ENCODE results near the gene RETREG2. TPM values are rescaled to one million over a fixed set of nuclear protein-coding genes. Genes with fewer than 3 reads are reported as not detected.

Gene RETREG2
- total and polyA plus RNA-seq, 2 of the 4 experiments (the other 2 are of a cell fraction), result 45.2 to 51.1 TPM

DNA sequence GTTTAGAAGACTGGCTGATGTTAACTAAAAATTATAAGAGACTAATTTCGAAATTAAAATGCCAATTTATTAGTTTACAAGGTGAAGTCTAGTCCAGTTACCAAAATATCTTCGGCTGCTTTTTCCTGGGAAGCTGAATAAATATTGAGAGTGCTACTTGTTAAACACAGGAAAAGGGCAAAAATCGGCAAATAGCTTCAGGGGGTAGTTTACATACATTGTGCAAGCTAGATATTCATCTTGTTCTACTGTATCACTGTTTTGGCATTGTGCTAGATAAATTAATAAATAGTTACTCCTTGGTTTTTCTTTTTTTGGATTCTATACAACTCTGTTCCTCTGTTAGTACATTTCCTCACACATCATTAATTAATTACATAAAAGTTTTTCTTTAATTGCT lies 46.7 kb upstream of the RETREG2 start:
- Histone ChIP-seq H3K23ac (ENCODE audit: low read depth, low read length) (no peak overlapping the region), H3K9me3 (ENCODE audit: control insufficient read depth, insufficient read depth, low read length) (no peaks in the 10 kb centered on the region), H3K56ac (ENCODE audit: extremely low read depth, insufficient read depth, low read length) (no peak overlapping the region), H4K5ac (ENCODE audit: low read depth, low read length) (no peak overlapping the region), H3K9ac (ENCODE audit: low read depth, low read length) (no peak overlapping the region), H3K4me3 (ENCODE audit: insufficient read depth, low read depth, low read length) (no peak overlapping the region), H3K27me3 (ENCODE audit: control insufficient read depth, insufficient read depth, low read length) (no peaks in the 10 kb centered on the region), H3K4me2 (ENCODE audit: low read depth, low read length) (no peak overlapping the region), H2AK5ac (ENCODE audit: low read depth, low read length) (no peak overlapping the region), H2AFZ (replicated peaks; ENCODE audit: low read length, poor library complexity) (no peak overlapping the region), H3K79me1 (ENCODE audit: low read depth in 1 of 2, low read length in 2 of 2) (no peaks in the 10 kb centered on the region; a peak in 1 of 4 replicates), H3K4ac (ENCODE audit: low read depth, low read length) (no peak overlapping the region), H4K20me1 (ENCODE audit: insufficient read depth, low read length) (no peaks in the 10 kb centered on the region), H2BK120ac (ENCODE audit: low read depth, low read length) (no peak overlapping the region), H2BK5ac (ENCODE audit: low read depth, low read length, poor library complexity, severe bottlenecking) (no peak overlapping the region), H3K27ac (ENCODE audit: insufficient read depth, low read length) (no peak overlapping the region), H2BK20ac (ENCODE audit: low read depth, low read length) (no peak overlapping the region), H3K36me3 (ENCODE audit: control insufficient read depth, insufficient read depth, low read length) (no peaks in the 10 kb centered on the region), H3K4me1 (ENCODE audit: control insufficient read depth, insufficient read depth, low read length) (no peaks in the 10 kb centered on the region; the same call in 1 of the 2 replicates), H2AK9ac (replicated peaks; ENCODE audit: low read depth, low read length, poor library complexity) (no peak overlapping the region), H3K9me1 (ENCODE audit: insufficient read depth, low read length) (no peaks in the 10 kb centered on the region), H4K8ac (ENCODE audit: low read depth in 2 of 2, low read length in 2 of 2) (no peak overlapping the region), H3K14ac (replicated peaks; ENCODE audit: low read depth, low read length) (no peak overlapping the region), H3K18ac (ENCODE audit: low read depth, low read length) (no peak overlapping the region), H4K91ac (ENCODE audit: insufficient read depth, low read depth, low read length) (no peak overlapping the region), H2BK15ac (ENCODE audit: low read depth, low read length) (no peak overlapping the region)
- ChIA-PET CTCF (interaction anchor here (0.9 kb wide), 1 partner anchor 59 kb away, joined by 3 read pairs; no protein-coding TSS in a partner anchor), POLR2A (ENCODE audit: unreplicated experiment) (no interaction called here)
- in situ Hi-C loops (cut with MboI; ENCODE audit: low sequenced_read_pairs) (no loop called here), intact Hi-C loops (cut with micrococcal nuclease) (no loop called here), dilution Hi-C loops (cut with HindIII; ENCODE audit: low sequenced_read_pairs, unreplicated experiment) (no loop called here)
- DNase-seq (no peak), ATAC-seq (ENCODE audit: low read depth) (no peak)
- BruUV-seq (replicated peaks), result no TSS peak
- WGBS, 2 experiments (ENCODE audit: extremely low coverage in 2 of 2, insufficient read length in 1 of 2), result no CpG with 5 or more reads among the region's 3 CpGs
- TF ChIP-seq, protein P1, sequence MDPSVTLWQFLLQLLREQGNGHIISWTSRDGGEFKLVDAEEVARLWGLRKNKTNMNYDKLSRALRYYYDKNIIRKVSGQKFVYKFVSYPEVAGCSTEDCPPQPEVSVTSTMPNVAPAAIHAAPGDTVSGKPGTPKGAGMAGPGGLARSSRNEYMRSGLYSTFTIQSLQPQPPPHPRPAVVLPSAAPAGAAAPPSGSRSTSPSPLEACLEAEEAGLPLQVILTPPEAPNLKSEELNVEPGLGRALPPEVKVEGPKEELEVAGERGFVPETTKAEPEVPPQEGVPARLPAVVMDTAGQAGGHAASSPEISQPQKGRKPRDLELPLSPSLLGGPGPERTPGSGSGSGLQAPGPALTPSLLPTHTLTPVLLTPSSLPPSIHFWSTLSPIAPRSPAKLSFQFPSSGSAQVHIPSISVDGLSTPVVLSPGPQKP (IDR thresholded peaks at IDR 0.05; ENCODE audit: borderline replicate concordance, low read depth, low read length), result no peak
- TF ChIP-seq USF2 (IDR thresholded peaks at IDR 0.05; ENCODE audit: low read depth, low read length), result no peak
- no peak for TF ChIP-seq RFX5 (IDR thresholded peaks at IDR 0.05; ENCODE audit: low read depth, low read length)

All from IMR-90 (cell line).